ENCODE data around the gene IVNS1ABP. TPM values are rescaled to one million over a fixed set of nuclear protein-coding genes. Genes with fewer than 3 reads are reported as not detected.

Gene IVNS1ABP
- total and polyA plus RNA-seq, 9 of the 15 experiments (the other 6 are each of a cell fraction or from before 2014, with no cell fraction given): 30.6 to 126 (median 77.7) TPM

DNA sequence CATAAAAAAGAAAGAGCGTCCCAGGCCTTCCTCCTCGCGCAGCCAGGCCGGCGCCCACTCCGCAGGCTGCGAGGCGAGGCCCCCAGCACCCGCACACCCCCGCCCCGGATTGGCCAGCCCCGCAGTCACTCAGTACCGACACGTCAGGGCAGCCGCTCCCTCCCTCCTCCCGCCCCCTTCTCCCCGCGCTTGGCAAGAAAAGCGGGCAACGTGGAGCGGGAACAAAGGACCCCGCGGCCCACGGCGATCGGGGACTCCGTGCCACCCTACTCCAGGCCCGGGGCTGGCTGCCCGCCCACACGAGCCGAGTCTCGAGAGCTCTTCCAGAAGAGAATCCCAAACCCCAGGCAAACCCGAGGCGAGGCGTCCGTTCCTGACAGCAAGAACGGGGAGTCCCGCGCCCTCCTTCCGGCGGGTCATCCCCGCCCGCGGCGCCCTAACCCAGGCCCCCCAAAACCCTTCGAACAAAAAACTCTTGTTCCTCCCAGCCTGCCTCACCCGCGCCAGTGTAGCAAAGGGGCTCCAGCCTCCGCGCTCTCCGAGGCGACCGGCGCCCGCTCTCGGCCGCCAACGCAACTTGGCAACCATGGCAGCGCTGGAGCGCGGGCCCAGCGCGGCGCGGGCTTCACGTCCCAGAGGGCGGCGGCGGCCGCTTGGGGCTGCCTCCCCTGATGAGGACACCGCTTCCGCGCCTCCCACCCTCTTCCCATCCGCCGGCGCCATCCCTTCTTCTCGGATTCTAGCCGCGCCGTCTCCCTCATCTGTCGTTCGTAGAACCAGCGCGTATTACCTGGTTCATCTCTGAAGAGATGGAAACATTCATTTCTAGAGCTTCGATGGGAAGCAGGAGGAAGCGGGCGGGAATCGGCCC lies 645 bp downstream of the IVNS1ABP start (continued):
- TF ChIP-seq, protein P1, sequence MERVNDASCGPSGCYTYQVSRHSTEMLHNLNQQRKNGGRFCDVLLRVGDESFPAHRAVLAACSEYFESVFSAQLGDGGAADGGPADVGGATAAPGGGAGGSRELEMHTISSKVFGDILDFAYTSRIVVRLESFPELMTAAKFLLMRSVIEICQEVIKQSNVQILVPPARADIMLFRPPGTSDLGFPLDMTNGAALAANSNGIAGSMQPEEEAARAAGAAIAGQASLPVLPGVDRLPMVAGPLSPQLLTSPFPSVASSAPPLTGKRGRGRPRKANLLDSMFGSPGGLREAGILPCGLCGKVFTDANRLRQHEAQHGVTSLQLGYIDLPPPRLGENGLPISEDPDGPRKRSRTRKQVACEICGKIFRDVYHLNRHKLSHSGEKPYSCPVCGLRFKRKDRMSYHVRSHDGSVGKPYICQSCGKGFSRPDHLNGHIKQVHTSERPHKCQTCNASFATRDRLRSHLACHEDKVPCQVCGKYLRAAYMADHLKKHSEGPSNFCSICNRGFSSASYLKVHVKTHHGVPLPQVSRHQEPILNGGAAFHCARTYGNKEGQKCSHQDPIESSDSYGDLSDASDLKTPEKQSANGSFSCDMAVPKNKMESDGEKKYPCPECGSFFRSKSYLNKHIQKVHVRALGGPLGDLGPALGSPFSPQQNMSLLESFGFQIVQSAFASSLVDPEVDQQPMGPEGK (CRISPR knock-in tag; IDR thresholded peaks at IDR 0.05; ENCODE audit: borderline replicate concordance): no peak
- no peak for TF ChIP-seq NFATC3 (IDR thresholded peaks at IDR 0.05)
- no peak for TF ChIP-seq MECOM (CRISPR knock-in tag; IDR thresholded peaks at IDR 0.05)
- TF ChIP-seq, protein P2, sequence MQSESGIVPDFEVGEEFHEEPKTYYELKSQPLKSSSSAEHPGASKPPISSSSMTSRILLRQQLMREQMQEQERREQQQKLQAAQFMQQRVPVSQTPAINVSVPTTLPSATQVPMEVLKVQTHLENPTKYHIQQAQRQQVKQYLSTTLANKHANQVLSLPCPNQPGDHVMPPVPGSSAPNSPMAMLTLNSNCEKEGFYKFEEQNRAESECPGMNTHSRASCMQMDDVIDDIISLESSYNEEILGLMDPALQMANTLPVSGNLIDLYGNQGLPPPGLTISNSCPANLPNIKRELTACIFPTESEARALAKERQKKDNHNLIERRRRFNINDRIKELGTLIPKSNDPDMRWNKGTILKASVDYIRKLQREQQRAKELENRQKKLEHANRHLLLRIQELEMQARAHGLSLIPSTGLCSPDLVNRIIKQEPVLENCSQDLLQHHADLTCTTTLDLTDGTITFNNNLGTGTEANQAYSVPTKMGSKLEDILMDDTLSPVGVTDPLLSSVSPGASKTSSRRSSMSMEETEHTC (IDR thresholded peaks at IDR 0.05): no peak
- TF ChIP-seq, protein P3, sequence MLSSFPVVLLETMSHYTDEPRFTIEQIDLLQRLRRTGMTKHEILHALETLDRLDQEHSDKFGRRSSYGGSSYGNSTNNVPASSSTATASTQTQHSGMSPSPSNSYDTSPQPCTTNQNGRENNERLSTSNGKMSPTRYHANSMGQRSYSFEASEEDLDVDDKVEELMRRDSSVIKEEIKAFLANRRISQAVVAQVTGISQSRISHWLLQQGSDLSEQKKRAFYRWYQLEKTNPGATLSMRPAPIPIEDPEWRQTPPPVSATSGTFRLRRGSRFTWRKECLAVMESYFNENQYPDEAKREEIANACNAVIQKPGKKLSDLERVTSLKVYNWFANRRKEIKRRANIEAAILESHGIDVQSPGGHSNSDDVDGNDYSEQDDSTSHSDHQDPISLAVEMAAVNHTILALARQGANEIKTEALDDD (IDR thresholded peaks at IDR 0.05): no peak
- no peak for TF ChIP-seq MTA2 (IDR thresholded peaks at IDR 0.05; ENCODE audit: low read depth)
- TF ChIP-seq, protein P4, sequence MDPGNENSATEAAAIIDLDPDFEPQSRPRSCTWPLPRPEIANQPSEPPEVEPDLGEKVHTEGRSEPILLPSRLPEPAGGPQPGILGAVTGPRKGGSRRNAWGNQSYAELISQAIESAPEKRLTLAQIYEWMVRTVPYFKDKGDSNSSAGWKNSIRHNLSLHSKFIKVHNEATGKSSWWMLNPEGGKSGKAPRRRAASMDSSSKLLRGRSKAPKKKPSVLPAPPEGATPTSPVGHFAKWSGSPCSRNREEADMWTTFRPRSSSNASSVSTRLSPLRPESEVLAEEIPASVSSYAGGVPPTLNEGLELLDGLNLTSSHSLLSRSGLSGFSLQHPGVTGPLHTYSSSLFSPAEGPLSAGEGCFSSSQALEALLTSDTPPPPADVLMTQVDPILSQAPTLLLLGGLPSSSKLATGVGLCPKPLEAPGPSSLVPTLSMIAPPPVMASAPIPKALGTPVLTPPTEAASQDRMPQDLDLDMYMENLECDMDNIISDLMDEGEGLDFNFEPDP (CRISPR knock-in tag; IDR thresholded peaks at IDR 0.05): 0 out of 2 replicates have a peak, but pooled peaks have one; percentile 79
- no peak for TF ChIP-seq GABPA (tag; conservative IDR thresholded peaks at IDR 0.05; ENCODE audit: low read depth)
- TF ChIP-seq STAT5A (IDR thresholded peaks at IDR 0.05; ENCODE audit: borderline replicate concordance, low read length): no peak
- TF ChIP-seq ZC3H4 (CRISPR knock-in tag; IDR thresholded peaks at IDR 0.05; ENCODE audit: borderline replicate concordance): no peak
- no peak for TF ChIP-seq MEF2D (tag; conservative IDR thresholded peaks at IDR 0.05; ENCODE audit: low read depth)
- TF ChIP-seq POLR2A (conservative IDR thresholded peaks at IDR 0.05): no peak; the same call in none of the 2 replicates
- peak; percentile 60 for TF ChIP-seq CHD1 (IDR thresholded peaks at IDR 0.05; ENCODE audit: low read length)
- no peak for TF ChIP-seq PHF20 (IDR thresholded peaks at IDR 0.05; ENCODE audit: partially characterized antibody)
- no peak for TF ChIP-seq RFX1 (IDR thresholded peaks at IDR 0.05)
- TF ChIP-seq ASH1L (IDR thresholded peaks at IDR 0.05; ENCODE audit: borderline replicate concordance, low read depth, partially characterized antibody): no peak
- TF ChIP-seq FOXJ3 (CRISPR knock-in tag; IDR thresholded peaks at IDR 0.05): no peak
- peak; percentile 22; the same call in 1 of the 2 replicates for TF ChIP-seq ZNF239 (CRISPR knock-in tag; IDR thresholded peaks at IDR 0.05)
